CD4-positive, alpha-beta T cell (primary cell): ENCODE results near the gene PCDHB10. TPM values are rescaled to one million over a fixed set of nuclear protein-coding genes. Genes with fewer than 3 reads are reported as not detected.
"Not testable (repeated sequence)": the region's sequence is repeated elsewhere in the genome, so short reads cannot be mapped to it uniquely, and the experiment has no call there.

ENCODE experiments used
- ATAC-seq: fragments of 200-7000 bp; cut with Tn5 transposase; one replicate; pipeline ENCODE4 v1.10.0; 2022; ENCODE audit warnings: mild to moderate bottlenecking; ENCODE audit not compliant: poor library complexity
- CTCF ChIA-PET: fragments of 350-600 bp; sonication (Branson Sonifier 250); formaldehyde crosslinking; loops from one replicate; lab custom pipeline; 2021; ENCODE audit warnings: antibody characterized with exemption, inconsistent platforms; lab: Charles Lee
- POLR2A ChIA-PET: fragments of 350-600 bp; sonication (Branson Sonifier 250); formaldehyde crosslinking; loops from one replicate; lab custom pipeline; 2021; ENCODE audit warnings: antibody characterized with exemption, inconsistent platforms; lab: Charles Lee
- DNase-seq, 14 experiments: peaks; one replicate each; pipeline ENCODE4 v3.0.0-alpha.2; 2013 to 2020; ENCODE audit warnings: mixed read lengths in 2 of 14
- H3K27ac ChIP-seq, 2 donors: one replicate each; pipeline versions ENCODE4 v1.5.1 to v1.7.0; 2013; ENCODE audit warnings: low read length in 2 of 2, low read depth in 1 of 2, mild to moderate bottlenecking in 1 of 2
- H3K27me3 ChIP-seq, 2 experiments: 1 replicate in 1 of 2; 2 replicates in 1 of 2; pipeline versions ENCODE4 v1.6.1 to v1.7.0; 2013; ENCODE audit warnings: low read length in 2 of 2, control low read depth in 1 of 2, mild to moderate bottlenecking in 1 of 2, moderate library complexity in 1 of 2; ENCODE audit not compliant: insufficient read depth in 2 of 2, control insufficient read depth in 1 of 2
- H3K36me3 ChIP-seq: one replicate; pipeline ENCODE4 v1.6.1; 2013; ENCODE audit warnings: low read length, control low read depth; ENCODE audit not compliant: insufficient read depth
- H3K4me1 ChIP-seq: one replicate; pipeline ENCODE4 v1.6.1; 2013; ENCODE audit warnings: low read length, control low read depth; ENCODE audit not compliant: insufficient read depth
- H3K4me3 ChIP-seq: one replicate; pipeline ENCODE4 v1.5.1; 2013; ENCODE audit warnings: mild to moderate bottlenecking, low read length, moderate library complexity
- H3K9me3 ChIP-seq, 2 experiments: 1 replicate in 1 of 2; 2 replicates in 1 of 2; pipeline versions ENCODE4 v1.6.1 to v1.7.0; 2013; ENCODE audit warnings: low read length in 2 of 2, mild to moderate bottlenecking in 2 of 2, control low read depth in 1 of 2, moderate library complexity in 1 of 2; ENCODE audit not compliant: control insufficient read depth in 1 of 2, insufficient read depth in 1 of 2
- H3K27ac Mint-ChIP-seq: one replicate; pipeline ENCODE4 v1.8.0; 2020; ENCODE audit warnings: mixed read lengths
- H3K27me3 Mint-ChIP-seq: one replicate; pipeline ENCODE4 v1.8.0; 2021; ENCODE audit warnings: mixed read lengths
- H3K36me3 Mint-ChIP-seq: one replicate; pipeline ENCODE4 v1.8.0; 2021; ENCODE audit warnings: low read depth, mixed read lengths
- H3K4me1 Mint-ChIP-seq: one replicate; pipeline ENCODE4 v1.8.0; 2021; ENCODE audit warnings: low read depth, mixed read lengths
- H3K4me3 Mint-ChIP-seq: one replicate; pipeline ENCODE4 v1.8.0; 2020; ENCODE audit warnings: mild to moderate bottlenecking, mixed read lengths
- H3K9me3 Mint-ChIP-seq: one replicate; pipeline ENCODE4 v1.8.0; 2020; ENCODE audit warnings: mixed read lengths
- CTCF ChIP-seq: fragments of 200-600 bp; IDR thresholded peaks from one replicate; pipeline ENCODE4 v1.8.0; 2022; ENCODE audit warnings: antibody characterized with exemption, mild to moderate bottlenecking
- intact Hi-C, 2 experiments: fragments of 100-400 bp; cut with DNase I in 1 of 2; cut with micrococcal nuclease in 1 of 2; formaldehyde crosslinking; loops; one replicate each; pipeline versions ENCODE4 v1.15.1 to v1.9.0; 2023 to 2025; cut with DNase I, micrococcal nuclease
- total RNA-seq, 174 experiments: library from RNA in 2 of 174; stranded (reverse) in 2 of 174; gene quantifications; one replicate each; pipeline ENCODE4 v1.2.3 and lab custom pipeline; 2021 to 2026

The PCDHB10 gene
- total RNA-seq, 2 experiments from 2014 or later, result not detected

DNA sequence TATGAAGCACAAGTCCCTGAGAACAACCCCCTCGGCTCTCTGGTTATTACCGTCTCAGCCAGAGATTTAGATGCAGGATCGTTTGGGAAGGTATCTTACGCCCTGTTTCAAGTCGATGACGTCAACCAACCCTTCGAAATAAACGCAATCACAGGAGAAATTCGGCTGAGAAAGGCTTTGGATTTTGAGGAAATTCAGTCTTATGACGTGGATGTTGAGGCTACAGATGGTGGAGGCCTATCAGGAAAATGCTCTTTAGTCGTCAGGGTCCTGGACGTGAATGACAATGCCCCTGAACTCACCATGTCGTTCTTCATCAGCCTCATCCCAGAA is 41.2 kb upstream of the PCDHB10 start:
- no peak for TF ChIP-seq CTCF
- intact Hi-C loops, result no loop called here
- Histone ChIP-seq H3K36me3 (no peaks in the 10 kb centered on the region), H3K9me3 (peaks cover 8 to 33% of the 10 kb centered on the region in 2 experiments), H3K27ac (no peak overlapping the region), H3K4me1 (no peaks in the 10 kb centered on the region), H3K27me3 (peaks cover 17 to 20% of the 10 kb centered on the region in 2 experiments), H3K4me3 (no peak overlapping the region)
- no peak overlapping the region for H3K27ac Mint-ChIP-seq
- H3K9me3 Mint-ChIP-seq, result peaks cover 12% of the 10 kb centered on the region
- H3K27me3 Mint-ChIP-seq, result peaks cover 76% of the 10 kb centered on the region
- ChIA-PET CTCF (no interaction called here), POLR2A (no interaction called here)
- peaks cover 5% of the 10 kb centered on the region for H3K36me3 Mint-ChIP-seq
- peaks cover 5% of the 10 kb centered on the region for H3K4me1 Mint-ChIP-seq
- no peak overlapping the region for H3K4me3 Mint-ChIP-seq
- no peak for DNase-seq
- no peak for ATAC-seq

- H3K36me3 Mint-ChIP-seq, H3K27ac Mint-ChIP-seq, H3K4me1 ChIP-seq, intact Hi-C loops, H3K4me1 Mint-ChIP-seq, DNase-seq, CTCF ChIA-PET, H3K36me3 ChIP-seq, ATAC-seq, POLR2A ChIA-PET, H3K4me3 Mint-ChIP-seq, H3K27ac ChIP-seq, H3K4me3 ChIP-seq: not testable (repeated sequence)
- H3K27me3 Mint-ChIP-seq, result peaks cover 77% of the 10 kb centered on the region
- Histone ChIP-seq H3K9me3 (peaks cover 11 to 39% of the 10 kb centered on the region in 2 experiments), H3K27me3 (peaks cover 24 to 26% of the 10 kb centered on the region in 2 experiments)
- H3K9me3 Mint-ChIP-seq, result peaks cover 19% of the 10 kb centered on the region
Observed at GRCh38 chr5:141151632-141152031, 40.5 kb upstream of the PCDHB10 start.

DNA sequence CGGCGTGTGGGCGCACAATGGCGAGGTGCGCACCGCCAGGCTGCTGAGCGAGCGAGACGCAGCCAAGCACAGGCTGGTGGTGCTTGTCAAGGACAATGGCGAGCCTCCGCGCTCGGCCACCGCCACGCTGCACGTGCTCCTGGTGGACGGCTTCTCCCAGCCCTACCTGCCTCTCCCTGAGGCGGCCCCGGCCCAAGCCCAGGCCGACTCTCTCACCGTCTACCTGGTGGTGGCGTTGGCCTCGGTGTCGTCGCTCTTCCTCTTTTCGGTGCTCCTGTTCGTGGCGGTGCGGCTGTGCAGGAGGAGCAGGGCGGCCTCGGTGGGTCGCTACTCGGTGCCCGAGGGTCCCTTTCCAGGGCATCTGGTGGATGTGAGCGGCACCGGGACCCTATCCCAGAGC is 40.1 kb upstream of the PCDHB10 start:
- ATAC-seq, POLR2A ChIA-PET, H3K36me3 Mint-ChIP-seq, intact Hi-C loops, H3K36me3 ChIP-seq, H3K4me1 ChIP-seq, H3K4me1 Mint-ChIP-seq, DNase-seq, H3K4me3 ChIP-seq, H3K4me3 Mint-ChIP-seq, CTCF ChIA-PET, H3K27ac ChIP-seq, H3K27ac Mint-ChIP-seq: not testable (repeated sequence)
- H3K27me3 Mint-ChIP-seq, result peaks cover 82% of the 10 kb centered on the region
- H3K9me3 ChIP-seq, result peaks cover 16 to 41% of the 10 kb centered on the region in 2 experiments
- peaks cover 26 to 30% of the 10 kb centered on the region in 2 experiments for H3K27me3 ChIP-seq
- H3K9me3 Mint-ChIP-seq, result peaks cover 20% of the 10 kb centered on the region

DNA sequence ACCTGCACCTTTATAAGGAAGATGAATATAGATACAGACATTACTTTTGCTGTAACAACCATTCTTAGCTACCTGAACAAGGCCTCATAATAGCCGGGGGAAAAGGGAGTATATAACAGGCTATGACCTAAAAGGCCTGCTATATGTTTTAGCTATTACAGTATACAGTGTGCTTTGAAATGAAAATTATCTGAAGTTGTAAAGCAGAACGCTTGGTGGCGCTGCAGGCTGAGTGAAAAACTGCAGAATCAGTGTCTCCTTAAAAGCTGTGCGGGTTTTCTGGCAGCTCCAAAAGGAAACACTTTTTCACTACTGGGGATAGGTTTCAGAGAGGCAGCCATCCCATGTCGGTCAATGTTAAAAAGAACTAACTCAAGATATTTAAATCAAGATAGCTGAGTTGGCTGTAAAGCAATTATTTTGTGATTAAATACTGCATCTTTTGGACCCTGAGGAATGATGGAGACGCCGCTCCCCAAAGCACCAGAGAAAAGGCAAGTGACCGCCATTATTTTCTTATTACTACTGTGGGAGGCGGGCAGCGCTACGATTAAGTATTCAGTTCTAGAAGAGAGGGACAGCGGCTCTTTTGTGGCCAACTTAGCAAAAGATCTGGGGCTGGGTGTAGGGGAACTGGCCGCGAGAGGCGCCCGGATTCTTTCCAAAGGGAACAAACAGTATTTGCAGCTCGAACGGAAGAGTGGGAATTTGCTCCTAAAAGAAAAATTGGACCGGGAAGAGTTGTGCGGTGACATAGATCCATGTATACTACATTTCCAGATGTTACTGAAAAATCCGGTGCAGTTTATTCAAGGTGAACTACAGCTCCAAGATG is 36.4 kb upstream of the PCDHB10 start:
- Mint-ChIP-seq H3K27me3 (peaks cover 68% of the 10 kb centered on the region), H3K4me1 (no peaks in the 10 kb centered on the region), H3K27ac (no peak overlapping the region), H3K36me3 (peaks cover 5% of the 10 kb centered on the region), H3K9me3 (peaks cover 20% of the 10 kb centered on the region), H3K4me3 (no peak overlapping the region)
- H3K9me3 ChIP-seq, result peaks cover 18 to 44% of the 10 kb centered on the region in 2 experiments
- ChIA-PET POLR2A (no interaction called here), CTCF (no interaction called here)
- DNase-seq (no peak), ATAC-seq (no peak)
- no peak overlapping the region for H3K4me3 ChIP-seq
- H3K27me3 ChIP-seq, result peaks cover 24 to 33% of the 10 kb centered on the region in 2 experiments
- H3K27ac ChIP-seq, result no peak overlapping the region
- TF ChIP-seq CTCF, result no peak
- H3K36me3 ChIP-seq, result no peaks in the 10 kb centered on the region
- intact Hi-C loops, result no loop called here
- H3K4me1 ChIP-seq, result no peaks in the 10 kb centered on the region

GRCh38 chr5:141157356-141157755 is 34.8 kb upstream of the PCDHB10 start:
- H3K27ac ChIP-seq, ATAC-seq, H3K27ac Mint-ChIP-seq, POLR2A ChIA-PET, H3K4me3 Mint-ChIP-seq, H3K36me3 ChIP-seq, H3K4me1 Mint-ChIP-seq, CTCF ChIA-PET, H3K36me3 Mint-ChIP-seq, H3K4me1 ChIP-seq, intact Hi-C loops, DNase-seq, H3K4me3 ChIP-seq: not testable (repeated sequence)
- Histone ChIP-seq H3K9me3 (peaks cover 18 to 31% of the 10 kb centered on the region in 2 experiments), H3K27me3 (peaks cover 16 to 29% of the 10 kb centered on the region in 2 experiments)
- peaks cover 20% of the 10 kb centered on the region for H3K9me3 Mint-ChIP-seq
- H3K27me3 Mint-ChIP-seq, result peaks cover 58% of the 10 kb centered on the region
